HEK293 (cell line): ENCODE measurements around the gene UFSP2.

Experiments used
- CTCF ChIA-PET: fragments of 350-600 bp; formaldehyde crosslinking; extraction: SDS; loops from one replicate; lab custom pipeline; 2021; ENCODE audit warnings: antibody characterized with exemption; lab: Yijun Ruan, JAX
- POLR2A ChIA-PET: fragments of 300-600 bp; formaldehyde crosslinking; extraction: SDS; loops from one replicate; lab custom pipeline; 2020; ENCODE audit warnings: antibody characterized with exemption, inconsistent platforms; lab: Yijun Ruan, JAX
- H3K27ac ChIP-seq: fragments of 200-500 bp; sonication (Bioruptor generic); 2 replicates; pipeline ENCODE4 v1.5.1; 2014; ENCODE audit warnings: low read depth, low read length, control low read depth, inconsistent platforms; ENCODE audit errors: extremely low read depth
- H3K36me3 ChIP-seq, 2 experiments: fragments of 200-500 bp in 1 of 2; sonication (Bioruptor generic) in 1 of 2; 1 replicate in 1 of 2; 2 replicates in 1 of 2; pipeline ENCODE4 v1.5.1; 2014 to 2017; ENCODE audit warnings: inconsistent platforms in 2 of 2, low read length in 2 of 2; ENCODE audit not compliant: control insufficient read depth in 2 of 2, insufficient read depth in 1 of 2
- H3K4me1 ChIP-seq: fragments of 200-500 bp; sonication (Bioruptor generic); 2 replicates; pipeline ENCODE4 v1.5.1; 2014; ENCODE audit warnings: mild to moderate bottlenecking, low read length, inconsistent platforms; ENCODE audit not compliant: control insufficient read depth, insufficient read depth
- H3K4me3 ChIP-seq: 2 replicates; pipeline ENCODE4 v1.5.1; 2011; ENCODE audit warnings: low read depth, mild to moderate bottlenecking, control low read depth, low read length, moderate library complexity
- H3K9me3 ChIP-seq: fragments of 200-500 bp; sonication (Bioruptor generic); 2 replicates; pipeline ENCODE4 v1.5.1; 2014; ENCODE audit warnings: low read depth, low read length, inconsistent platforms; ENCODE audit not compliant: control insufficient read depth, insufficient read depth
- GFI1B ChIP-seq: fragments of 450-650 bp; formaldehyde crosslinking; IDR thresholded peaks from 2 replicates; pipeline ENCODE4 v1.5.1; 2016; ENCODE audit warnings: missing biosample characterization, missing genetic modification characterization
- KLF1 ChIP-seq: fragments of 450-650 bp; formaldehyde crosslinking; IDR thresholded peaks from 2 replicates; pipeline ENCODE4 v1.5.1; 2016; ENCODE audit warnings: missing biosample characterization, missing genetic modification characterization
- KLF16 ChIP-seq: fragments of 450-650 bp; formaldehyde crosslinking; IDR thresholded peaks from 2 replicates; pipeline ENCODE4 v1.5.1; 2017; ENCODE audit warnings: missing biosample characterization, missing genetic modification characterization
- KLF8 ChIP-seq: fragments of 450-650 bp; formaldehyde crosslinking; IDR thresholded peaks from 2 replicates; pipeline ENCODE4 v1.5.1; 2016; ENCODE audit warnings: missing biosample characterization, missing genetic modification characterization
- MZF1 ChIP-seq: fragments of 450-650 bp; formaldehyde crosslinking; IDR thresholded peaks from 2 replicates; pipeline ENCODE4 v1.5.1; 2017; ENCODE audit warnings: missing biosample characterization, missing genetic modification characterization, borderline replicate concordance
- SALL2 ChIP-seq: fragments of 450-650 bp; formaldehyde crosslinking; IDR thresholded peaks from 2 replicates; pipeline ENCODE4 v1.5.0; 2017; ENCODE audit warnings: missing biosample characterization, mild to moderate bottlenecking, missing genetic modification characterization, borderline replicate concordance
- SP2 ChIP-seq: fragments of 450-650 bp; formaldehyde crosslinking; IDR thresholded peaks from 2 replicates; pipeline ENCODE4 v1.5.1; 2016; ENCODE audit warnings: missing biosample characterization, missing genetic modification characterization
- ZBTB20 ChIP-seq: fragments of 450-650 bp; formaldehyde crosslinking; IDR thresholded peaks from 2 replicates; pipeline ENCODE4 v1.5.1; 2016; ENCODE audit warnings: missing biosample characterization, missing genetic modification characterization
- ZBTB26 ChIP-seq: fragments of 450-650 bp; formaldehyde crosslinking; optimal IDR thresholded peaks from 2 replicates; pipeline ENCODE3; 2016; ENCODE audit warnings: missing biosample characterization, mild to moderate bottlenecking, missing genetic modification characterization
- ZFP37 ChIP-seq: fragments of 450-650 bp; formaldehyde crosslinking; IDR thresholded peaks from 2 replicates; pipeline ENCODE4 v1.5.1; 2016; ENCODE audit warnings: missing biosample characterization, missing genetic modification characterization
- ZNF138 ChIP-seq: fragments of 450-650 bp; formaldehyde crosslinking; IDR thresholded peaks from 2 replicates; pipeline ENCODE4 v1.5.1; 2016; ENCODE audit warnings: missing biosample characterization, missing genetic modification characterization, borderline replicate concordance
- ZNF292 ChIP-seq: fragments of 450-650 bp; formaldehyde crosslinking; IDR thresholded peaks from 2 replicates; pipeline ENCODE4 v1.5.1; 2016; ENCODE audit warnings: low read depth, missing biosample characterization, missing genetic modification characterization, borderline replicate concordance
- ZNF37A ChIP-seq: fragments of 450-650 bp; IDR thresholded peaks from 2 replicates; pipeline ENCODE4 v1.5.1; 2018; ENCODE audit warnings: missing biosample characterization, missing genetic modification characterization
- ZNF423 ChIP-seq: fragments of 450-650 bp; formaldehyde crosslinking; IDR thresholded peaks from 2 replicates; pipeline ENCODE4 v1.5.1; 2016; ENCODE audit warnings: missing biosample characterization, missing genetic modification characterization
- ZNF561 ChIP-seq: fragments of 450-650 bp; IDR thresholded peaks from 2 replicates; pipeline ENCODE4 v1.5.1; 2018; ENCODE audit warnings: missing biosample characterization, missing genetic modification characterization, borderline replicate concordance
- ZNF660 ChIP-seq: fragments of 450-650 bp; IDR thresholded peaks from 2 replicates; pipeline ENCODE4 v1.5.1; 2018; ENCODE audit warnings: missing biosample characterization, mild to moderate bottlenecking, missing genetic modification characterization
- ZNF747 ChIP-seq: fragments of 450-650 bp; formaldehyde crosslinking; IDR thresholded peaks from 2 replicates; pipeline ENCODE4 v1.5.1; 2016; ENCODE audit warnings: missing biosample characterization, missing genetic modification characterization
- ZNF76 ChIP-seq: fragments of 450-650 bp; formaldehyde crosslinking; IDR thresholded peaks from 2 replicates; pipeline ENCODE4; 2016; ENCODE audit warnings: low read depth, missing biosample characterization, missing genetic modification characterization, borderline replicate concordance
- ZNF791 ChIP-seq: fragments of 450-650 bp; formaldehyde crosslinking; IDR thresholded peaks from 2 replicates; pipeline ENCODE4 v1.5.1; 2016; ENCODE audit warnings: missing biosample characterization, missing genetic modification characterization
- ZSCAN30 ChIP-seq: fragments of 450-650 bp; IDR thresholded peaks from 2 replicates; pipeline ENCODE4 v1.5.1; 2018; ENCODE audit warnings: missing biosample characterization, mild to moderate bottlenecking, missing genetic modification characterization, moderate library complexity
- TF ChIP-seq, protein P1 (sequence below): fragments of 450-650 bp; formaldehyde crosslinking; IDR thresholded peaks from 2 replicates; pipeline ENCODE4 v1.5.1; 2016; ENCODE audit warnings: missing biosample characterization, missing genetic modification characterization
- TF ChIP-seq, protein P2 (sequence below): fragments of 450-650 bp; formaldehyde crosslinking; IDR thresholded peaks from 2 replicates; pipeline ENCODE4 v1.5.1; 2016; ENCODE audit warnings: missing biosample characterization, missing genetic modification characterization
- TF ChIP-seq, protein P3 (sequence below): fragments of 450-650 bp; formaldehyde crosslinking; IDR thresholded peaks from 2 replicates; pipeline ENCODE4 v1.5.1; 2016; ENCODE audit warnings: missing biosample characterization, missing genetic modification characterization

Gene UFSP2

GRCh38 chr4:185473247-185473646 is 47.5 kb upstream of the UFSP2 start:
- H3K4me3 ChIP-seq, result no peak overlapping the region
- CTCF ChIA-PET, result interaction anchor here (1.3 kb wide), 1 partner anchor 125 kb away, joined by 6 read pairs; no protein-coding TSS in a partner anchor
- H3K9me3 ChIP-seq, result no peaks in the 10 kb centered on the region
- 0 out of 2 replicates have a peak, but pooled peaks cover 3% of the 10 kb centered on the region for H3K4me1 ChIP-seq
- no peaks in the 10 kb centered on the region for H3K36me3 ChIP-seq
- H3K27ac ChIP-seq, result no peak overlapping the region
- POLR2A ChIA-PET, result interaction anchor here (1.0 kb wide), 1 partner anchor 62 kb away, joined by 3 read pairs; the partner anchor contains the start of gene PDLIM3
- TF ChIP-seq, protein P1, sequence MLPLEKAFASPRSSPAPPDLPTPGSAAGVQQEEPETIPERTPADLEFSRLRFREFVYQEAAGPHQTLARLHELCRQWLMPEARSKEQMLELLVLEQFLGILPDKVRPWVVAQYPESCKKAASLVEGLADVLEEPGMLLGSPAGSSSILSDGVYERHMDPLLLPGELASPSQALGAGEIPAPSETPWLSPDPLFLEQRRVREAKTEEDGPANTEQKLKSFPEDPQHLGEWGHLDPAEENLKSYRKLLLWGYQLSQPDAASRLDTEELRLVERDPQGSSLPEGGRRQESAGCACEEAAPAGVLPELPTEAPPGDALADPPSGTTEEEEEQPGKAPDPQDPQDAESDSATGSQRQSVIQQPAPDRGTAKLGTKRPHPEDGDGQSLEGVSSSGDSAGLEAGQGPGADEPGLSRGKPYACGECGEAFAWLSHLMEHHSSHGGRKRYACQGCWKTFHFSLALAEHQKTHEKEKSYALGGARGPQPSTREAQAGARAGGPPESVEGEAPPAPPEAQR (tag by site-specific recombination), result no peak
- TF ChIP-seq ZFP37 (tag by site-specific recombination), result no peak
- TF ChIP-seq, all 188 proteins: peak for 0

- no peaks in the 10 kb centered on the region for H3K36me3 ChIP-seq
- ChIA-PET POLR2A (interaction anchor here (1.0 kb wide), 1 partner anchor 63 kb away, joined by 4 read pairs; the partner anchor contains the start of gene PDLIM3), CTCF (interaction anchor here (0.5 to 1.4 kb wide), 5 partner anchors 9 to 338 kb away, joined by 3 to 7 read pairs (median 5); no protein-coding TSS in a partner anchor)
- H3K4me1 ChIP-seq, result 0 out of 2 replicates have a peak, but pooled peaks cover 3% of the 10 kb centered on the region
- no peak for TF ChIP-seq KLF16 (tag by site-specific recombination)
- TF ChIP-seq, protein P2, sequence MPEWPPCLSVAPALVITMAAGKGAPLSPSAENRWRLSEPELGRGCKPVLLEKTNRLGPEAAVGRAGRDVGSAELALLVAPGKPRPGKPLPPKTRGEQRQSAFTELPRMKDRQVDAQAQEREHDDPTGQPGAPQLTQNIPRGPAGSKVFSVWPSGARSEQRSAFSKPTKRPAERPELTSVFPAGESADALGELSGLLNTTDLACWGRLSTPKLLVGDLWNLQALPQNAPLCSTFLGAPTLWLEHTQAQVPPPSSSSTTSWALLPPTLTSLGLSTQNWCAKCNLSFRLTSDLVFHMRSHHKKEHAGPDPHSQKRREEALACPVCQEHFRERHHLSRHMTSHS (tag by site-specific recombination), result no peak
- TF ChIP-seq MZF1 (tag by site-specific recombination), result peak; percentile 56; the same call in 1 of the 2 replicates
- TF ChIP-seq SP2 (tag by site-specific recombination), result no peak
- TF ChIP-seq SALL2 (tag by site-specific recombination), result no peak
- TF ChIP-seq ZNF747, result no peak
- no peak for TF ChIP-seq ZNF138 (tag by site-specific recombination)
- H3K4me3 ChIP-seq, result peak overlapping the region; percentile 62
- no peaks in the 10 kb centered on the region for H3K9me3 ChIP-seq
- no peak overlapping the region for H3K27ac ChIP-seq
These were observed 46.4 kb upstream of the UFSP2 start for GRCh38 chr4:185472103-185472542.

GRCh38 chr4:185471235-185472102 is 45.7 kb upstream of the UFSP2 start, which contains the start of gene CCDC110:
TSS of gene CCDC110 (minus strand) at chr4:185471733. CDS start at chr4:185471683, 50 bp downstream.
- H3K27ac ChIP-seq, result peak within 1 kb of the TSS; percentile 31; the same call in 1 of the 2 replicates
- ChIA-PET CTCF (interaction anchor here (0.7 to 1.4 kb wide), 4 partner anchors 9 to 339 kb away, joined by 4 to 7 read pairs (median 5); no protein-coding TSS in a partner anchor), POLR2A (interaction anchor here (1.0 kb wide), 1 partner anchor 64 kb away, joined by 4 read pairs; the partner anchor contains the start of gene PDLIM3)
- H3K4me1 ChIP-seq, result 0 out of 2 replicates have a peak, but pooled peaks cover 3% of the 10 kb centered on the region
- H3K36me3 ChIP-seq, result no peaks in the 10 kb centered on the region
- H3K9me3 ChIP-seq, result no peaks in the 10 kb centered on the region
- H3K4me3 ChIP-seq, result peak within 1 kb of the TSS; percentile 62
- TF ChIP-seq ZNF292 (no peak), GFI1B (tag by site-specific recombination) (no peak), ZNF37A (tag by site-specific recombination) (no peak), ZNF561 (tag by site-specific recombination) (peak; percentile 82), KLF8 (peak; percentile 26; the same call in 1 of the 2 replicates), ZBTB20 (tag by site-specific recombination) (peak; percentile 83), KLF1 (tag by site-specific recombination) (peak; percentile 62), ZSCAN30 (tag by site-specific recombination) (0 out of 2 replicates have a peak, but pooled peaks have one; percentile 19), ZBTB26 (tag by site-specific recombination) (peak; percentile 79), ZNF423 (tag by site-specific recombination) (peak; percentile 92), ZNF76 (peak; percentile 30; the same call in 1 of the 2 replicates), ZNF660 (tag by site-specific recombination) (peak; percentile 19; the same call in 1 of the 2 replicates), ZNF791 (tag by site-specific recombination) (no peak)
- TF ChIP-seq, protein P3, sequence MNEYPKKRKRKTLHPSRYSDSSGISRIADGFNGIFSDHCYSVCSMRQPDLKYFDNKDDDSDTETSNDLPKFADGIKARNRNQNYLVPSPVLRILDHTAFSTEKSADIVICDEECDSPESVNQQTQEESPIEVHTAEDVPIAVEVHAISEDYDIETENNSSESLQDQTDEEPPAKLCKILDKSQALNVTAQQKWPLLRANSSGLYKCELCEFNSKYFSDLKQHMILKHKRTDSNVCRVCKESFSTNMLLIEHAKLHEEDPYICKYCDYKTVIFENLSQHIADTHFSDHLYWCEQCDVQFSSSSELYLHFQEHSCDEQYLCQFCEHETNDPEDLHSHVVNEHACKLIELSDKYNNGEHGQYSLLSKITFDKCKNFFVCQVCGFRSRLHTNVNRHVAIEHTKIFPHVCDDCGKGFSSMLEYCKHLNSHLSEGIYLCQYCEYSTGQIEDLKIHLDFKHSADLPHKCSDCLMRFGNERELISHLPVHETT (tag by site-specific recombination), result no peak
